HG02678 (cell line): Measurements from ENCODE around the gene KBTBD13.

ENCODE experiments used
- ATAC-seq: cut with Tn5 transposase; IDR thresholded peaks from one replicate; pipeline ENCODE4 v1.9.1; 2021; ENCODE audit warnings: mild to moderate bottlenecking, moderate library complexity; ENCODE audit not compliant: unreplicated experiment

The KBTBD13 gene

GRCh38 chr15:65102912-65103311 lies 26.4 kb downstream of the KBTBD13 start:
- no peak for ATAC-seq

GRCh38 chr15:65105038-65105437 lies 28.5 kb downstream of the KBTBD13 start:
- ATAC-seq = no peak

GRCh38 chr15:65106011-65106590 lies 29.6 kb downstream of the KBTBD13 start:
- no peak for ATAC-seq

- no peak for ATAC-seq
These were observed 34.2 kb downstream of the KBTBD13 start for GRCh38 chr15:65110676-65111292.

- no peak for ATAC-seq
These were observed 38.5 kb downstream of the KBTBD13 start, which contains the start of gene UBAP1L for GRCh38 chr15:65115086-65115485. TSS of gene UBAP1L (minus strand) at chr15:65115200. CDS start at chr15:65106215, 8,985 bp downstream.

- no peak for ATAC-seq
These were observed 39.0 kb downstream of the KBTBD13 start for GRCh38 chr15:65115542-65115941.
